HTR-8/SVneo (cell line): ENCODE measurements around the gene HTD2.

ENCODE experiments used
- DNase-seq: peaks from one replicate; pipeline ENCODE4 v3.0.0; 2011; ENCODE audit warnings: low spot score, mixed read lengths; ENCODE audit not compliant: insufficient read length
- FAIRE-seq: peaks from 2 replicates; lab custom pipeline; 2011; peaks lifted over from hg19 to GRCh38; lab: Jason Lieb, UNC

HTD2 gene

GRCh38 chr3:58291671-58292338 lies 14.5 kb upstream of the HTD2 start:
- FAIRE-seq (no peak), DNase-seq (no peak)

- DNase-seq (no peak), FAIRE-seq (no peak)
Observed at GRCh38 chr3:58292866-58293265, 13.5 kb upstream of the HTD2 start.

- no peak for FAIRE-seq
- no peak for DNase-seq
Observed at GRCh38 chr3:58293516-58293915, 12.8 kb upstream of the HTD2 start.

GRCh38 chr3:58296269-58296668 lies 10.1 kb upstream of the HTD2 start:
- FAIRE-seq = no peak
- DNase-seq = no peak

- DNase-seq (no peak), FAIRE-seq (no peak)
Observed at GRCh38 chr3:58296843-58297242, 9.5 kb upstream of the HTD2 start.

GRCh38 chr3:58298190-58298589 lies 8.1 kb upstream of the HTD2 start:
- no peak for FAIRE-seq
- DNase-seq = no peak

GRCh38 chr3:58299075-58299474 lies 7.2 kb upstream of the HTD2 start:
- DNase-seq (no peak), FAIRE-seq (no peak)

- DNase-seq = no peak
- FAIRE-seq = no peak
Observed at GRCh38 chr3:58299839-58300516, 6.3 kb upstream of the HTD2 start.

- FAIRE-seq = no peak
- DNase-seq = peak; percentile 34
Observed at GRCh38 chr3:58307639-58308215, 1.4 kb downstream of the HTD2 start.

- FAIRE-seq (no peak), DNase-seq (no peak)
Observed at GRCh38 chr3:58308728-58309127, 2.4 kb downstream of the HTD2 start.

- DNase-seq (no peak), FAIRE-seq (no peak)
Observed at GRCh38 chr3:58317811-58318210, 11.5 kb downstream of the HTD2 start.

GRCh38 chr3:58321791-58322190 lies 15.5 kb downstream of the HTD2 start:
- DNase-seq = no peak
- no peak for FAIRE-seq

GRCh38 chr3:58322793-58323192 lies 16.5 kb downstream of the HTD2 start:
- DNase-seq (no peak), FAIRE-seq (no peak)

GRCh38 chr3:58323529-58324390 lies 17.4 kb downstream of the HTD2 start:
- DNase-seq (no peak), FAIRE-seq (no peak)

- DNase-seq (no peak), FAIRE-seq (no peak)
Observed at GRCh38 chr3:58324391-58325390, 18.4 kb downstream of the HTD2 start.

- no peak for DNase-seq
- FAIRE-seq = no peak
Observed at GRCh38 chr3:58325525-58325992, 19.2 kb downstream of the HTD2 start.

- DNase-seq (no peak), FAIRE-seq (no peak)
Observed at GRCh38 chr3:58326267-58326900, 20.1 kb downstream of the HTD2 start.

- DNase-seq = no peak
- FAIRE-seq = no peak
Observed at GRCh38 chr3:58329150-58329921, 23.0 kb downstream of the HTD2 start.
